ENCODE measurements around the gene THRA.
A peak's percentile ranks its signal among the peaks of the same experiment; 100 is the strongest.

The THRA gene

DNA sequence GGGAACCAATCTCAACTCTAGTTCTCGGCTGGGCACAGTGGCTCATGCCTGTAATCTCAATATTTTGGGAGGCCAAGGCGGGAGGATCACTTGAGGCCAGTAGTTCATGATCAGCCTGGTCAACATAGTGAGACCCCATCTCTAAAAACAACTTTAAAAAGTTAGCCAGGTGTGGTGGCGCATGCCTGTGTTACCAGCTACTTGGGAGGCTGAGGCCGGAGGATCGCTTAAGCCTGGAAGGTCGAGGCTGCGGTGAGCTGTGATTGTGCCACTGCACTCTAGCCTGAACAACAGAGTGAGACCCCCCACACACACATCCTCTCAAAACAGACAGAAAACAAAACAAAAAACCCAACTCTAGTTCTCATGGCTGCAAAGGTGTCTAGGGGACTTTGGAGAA is 4.9 kb downstream of the THRA start:
- H3K4me1 Mint-ChIP-seq (ENCODE audit: low read depth): peaks cover 26% of the 10 kb centered on the region
- no peak overlapping the region for H3K27ac Mint-ChIP-seq
- no peaks in the 10 kb centered on the region for H3K36me3 Mint-ChIP-seq (ENCODE audit: low read depth)
- no peak overlapping the region for H3K4me3 Mint-ChIP-seq
- peaks cover 25% of the 10 kb centered on the region for H3K27me3 Mint-ChIP-seq (ENCODE audit: low read depth)
- H3K9me3 Mint-ChIP-seq: no peaks in the 10 kb centered on the region

DNA sequence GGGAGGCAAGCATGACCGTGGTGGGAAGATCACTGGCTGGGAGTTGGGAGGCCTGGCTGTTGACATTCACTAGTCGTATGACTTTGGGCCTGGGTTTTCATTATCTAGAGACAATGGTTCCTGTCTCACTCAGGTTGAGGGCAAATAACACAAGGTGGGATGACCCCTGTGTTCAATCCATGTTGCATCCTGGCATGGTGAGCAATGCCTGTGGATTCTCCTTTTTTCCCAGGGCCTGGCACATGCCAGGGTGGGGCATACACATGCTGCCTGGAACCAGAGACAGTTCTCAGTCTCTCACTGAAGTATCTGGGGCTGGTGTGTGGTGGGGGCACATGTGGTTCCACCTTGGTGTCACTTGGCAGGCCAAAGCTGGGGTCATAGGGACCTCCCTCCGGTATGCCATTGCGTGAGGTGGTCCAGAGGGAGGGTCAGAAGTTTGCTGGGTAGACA is 5.4 kb downstream of the THRA start:
- H3K27ac Mint-ChIP-seq: no peak overlapping the region
- H3K9me3 Mint-ChIP-seq: no peaks in the 10 kb centered on the region
- peaks cover 25% of the 10 kb centered on the region for H3K27me3 Mint-ChIP-seq (ENCODE audit: low read depth)
- H3K4me3 Mint-ChIP-seq: peak overlapping the region; percentile 79
- H3K4me1 Mint-ChIP-seq (ENCODE audit: low read depth): peaks cover 26% of the 10 kb centered on the region
- H3K36me3 Mint-ChIP-seq (ENCODE audit: low read depth): no peaks in the 10 kb centered on the region

DNA sequence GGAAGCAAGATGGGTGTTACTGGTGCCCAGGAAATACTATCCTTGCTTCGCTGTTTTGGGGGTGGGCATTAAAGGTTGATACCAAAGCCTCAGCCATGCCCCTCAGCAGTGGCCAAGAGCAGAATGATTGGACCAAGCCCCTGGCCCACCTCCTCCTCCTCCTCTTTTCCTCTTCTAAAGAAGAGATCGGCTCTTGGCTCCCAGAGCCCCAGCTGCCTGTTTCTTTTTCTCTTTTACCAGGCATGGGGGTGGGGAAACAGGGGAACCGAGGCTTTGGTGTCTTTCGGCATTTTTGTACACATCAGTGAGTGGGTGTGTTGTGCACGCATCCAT is 5.8 kb downstream of the THRA start:
- peak overlapping the region; percentile 79 for H3K4me3 Mint-ChIP-seq
- H3K9me3 Mint-ChIP-seq: no peaks in the 10 kb centered on the region
- H3K36me3 Mint-ChIP-seq (ENCODE audit: low read depth): no peaks in the 10 kb centered on the region
- peaks cover 24% of the 10 kb centered on the region for H3K4me1 Mint-ChIP-seq (ENCODE audit: low read depth)
- H3K27ac Mint-ChIP-seq: no peak overlapping the region
- peaks cover 22% of the 10 kb centered on the region for H3K27me3 Mint-ChIP-seq (ENCODE audit: low read depth)

DNA sequence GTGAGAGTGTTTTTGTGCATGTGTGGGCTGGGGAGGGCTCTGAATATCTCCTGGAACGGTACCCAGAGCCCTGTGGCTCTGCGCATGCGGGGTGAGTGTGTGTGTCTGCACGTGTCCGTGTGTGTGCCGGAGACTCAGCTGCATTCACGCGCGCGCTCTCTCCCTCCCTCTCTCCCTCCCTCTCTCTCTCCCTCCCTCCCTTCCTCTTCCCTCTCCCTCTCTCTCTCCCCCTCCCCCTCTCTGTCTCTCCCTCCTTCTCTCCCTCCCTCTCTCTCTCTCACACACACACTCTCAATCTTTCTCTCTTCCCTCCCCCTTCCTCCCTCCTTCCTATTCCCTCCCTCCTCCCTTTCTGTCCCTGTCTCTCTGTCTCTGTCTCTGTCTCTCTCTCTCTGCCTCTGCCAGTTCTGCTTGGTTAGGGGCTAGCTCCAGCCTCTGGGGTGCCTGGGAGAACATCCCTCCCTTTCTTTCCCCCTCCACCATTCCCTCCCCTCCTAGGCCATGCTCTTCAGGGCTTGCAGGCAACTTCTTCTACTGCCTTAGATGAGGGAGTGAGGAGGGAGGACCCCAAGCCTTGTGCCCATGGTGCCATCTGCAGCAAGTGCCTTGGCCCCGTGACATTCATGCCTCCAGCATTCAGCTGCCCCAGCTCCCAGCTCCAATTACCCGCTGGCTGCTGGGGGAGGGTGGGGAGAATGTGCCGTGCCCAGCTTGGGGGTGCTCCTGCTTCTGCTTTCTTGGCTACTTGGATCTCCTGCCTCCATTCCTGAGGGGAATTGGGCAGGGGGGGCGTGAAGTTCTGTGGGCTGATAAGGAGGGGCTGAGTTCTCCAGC is 6.4 kb downstream of the THRA start:
- H3K36me3 Mint-ChIP-seq (ENCODE audit: low read depth): no peaks in the 10 kb centered on the region
- peak overlapping the region; percentile 79 for H3K4me3 Mint-ChIP-seq
- no peaks in the 10 kb centered on the region for H3K9me3 Mint-ChIP-seq
- H3K27ac Mint-ChIP-seq: peak overlapping the region; percentile 77
- peaks cover 19% of the 10 kb centered on the region for H3K4me1 Mint-ChIP-seq (ENCODE audit: low read depth)
- peaks cover 16% of the 10 kb centered on the region for H3K27me3 Mint-ChIP-seq (ENCODE audit: low read depth)

DNA sequence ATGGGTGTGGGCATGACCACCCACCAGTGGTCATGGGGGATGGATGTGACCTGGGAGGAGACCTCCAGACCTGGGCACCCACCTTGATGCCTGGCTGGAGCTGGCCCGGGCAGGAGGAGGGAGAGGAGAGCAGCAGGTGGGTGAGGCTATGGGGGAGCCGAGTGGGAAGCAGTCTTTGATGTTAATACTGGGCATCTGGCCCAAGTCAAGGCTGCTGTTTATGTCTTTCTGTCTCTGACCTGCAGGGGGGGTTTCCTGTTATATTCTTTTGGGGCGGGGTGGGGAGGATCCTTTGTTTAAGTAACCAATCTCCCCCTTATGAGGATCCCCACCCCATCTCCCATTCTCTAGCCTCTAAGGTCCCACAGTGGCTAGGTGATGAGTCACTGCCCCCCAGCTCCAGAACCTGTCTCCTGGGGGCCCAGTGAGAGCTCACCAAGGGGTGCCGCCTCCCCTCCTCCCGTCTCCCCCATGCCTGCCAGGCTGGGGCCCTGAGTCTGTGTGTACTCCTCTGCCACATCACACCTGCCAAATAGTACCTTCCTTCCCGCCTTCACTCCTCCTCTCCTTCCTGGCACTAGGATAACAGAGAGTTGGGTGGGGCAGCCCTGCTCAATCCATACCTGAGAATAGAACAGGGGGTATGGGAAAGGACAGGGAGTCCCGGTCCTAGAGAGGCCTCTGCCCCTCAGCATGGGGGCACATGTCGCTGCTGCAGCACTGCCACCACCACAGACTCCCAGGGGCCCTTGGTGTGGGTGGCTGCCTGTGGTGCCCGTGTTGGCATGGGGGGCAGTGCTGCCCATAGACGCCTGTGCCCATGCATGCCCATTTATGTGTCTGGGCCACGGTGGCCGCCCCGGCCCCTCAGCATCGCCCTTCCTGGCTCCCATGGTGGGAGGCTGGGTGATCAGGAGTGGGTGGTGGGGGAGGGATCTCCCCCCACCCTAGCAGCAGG is 7.3 kb downstream of the THRA start:
- Mint-ChIP-seq H3K36me3 (ENCODE audit: low read depth) (no peaks in the 10 kb centered on the region), H3K27me3 (ENCODE audit: low read depth) (peaks cover 7% of the 10 kb centered on the region), H3K4me1 (ENCODE audit: low read depth) (peaks cover 19% of the 10 kb centered on the region), H3K27ac (no peak overlapping the region), H3K9me3 (no peaks in the 10 kb centered on the region), H3K4me3 (peak overlapping the region; percentile 4)

DNA sequence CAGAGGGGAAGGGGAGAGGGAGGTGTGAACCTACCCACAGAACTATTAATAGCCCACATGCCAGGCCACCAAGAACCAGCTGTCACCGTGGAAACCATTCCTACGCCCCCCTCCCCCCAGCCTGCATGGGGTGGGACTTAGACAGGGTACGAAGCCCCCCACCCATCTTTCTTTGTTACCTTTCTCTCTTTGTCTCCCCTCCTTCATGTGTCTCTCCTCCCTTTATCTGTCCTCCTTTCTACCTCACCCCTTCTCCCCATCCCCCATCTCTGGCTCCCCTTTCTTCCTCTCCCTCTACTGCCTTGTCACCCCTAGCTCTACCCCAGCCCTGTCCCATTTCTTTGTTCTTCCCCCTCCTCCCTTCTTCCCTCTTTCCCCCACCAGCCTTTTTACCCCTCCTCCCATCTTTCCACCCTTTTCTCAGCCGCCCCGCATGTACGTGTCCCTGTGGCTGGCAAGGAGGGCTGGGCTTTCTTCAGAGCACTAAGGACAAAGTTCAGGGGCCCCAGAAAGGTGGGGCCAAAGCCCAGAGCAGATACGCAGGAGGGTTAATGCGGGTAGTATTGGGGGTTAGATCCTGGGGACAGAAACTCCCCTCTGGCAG is 8.0 kb downstream of the THRA start:
- H3K27me3 Mint-ChIP-seq (ENCODE audit: low read depth): peaks cover 3% of the 10 kb centered on the region

DNA sequence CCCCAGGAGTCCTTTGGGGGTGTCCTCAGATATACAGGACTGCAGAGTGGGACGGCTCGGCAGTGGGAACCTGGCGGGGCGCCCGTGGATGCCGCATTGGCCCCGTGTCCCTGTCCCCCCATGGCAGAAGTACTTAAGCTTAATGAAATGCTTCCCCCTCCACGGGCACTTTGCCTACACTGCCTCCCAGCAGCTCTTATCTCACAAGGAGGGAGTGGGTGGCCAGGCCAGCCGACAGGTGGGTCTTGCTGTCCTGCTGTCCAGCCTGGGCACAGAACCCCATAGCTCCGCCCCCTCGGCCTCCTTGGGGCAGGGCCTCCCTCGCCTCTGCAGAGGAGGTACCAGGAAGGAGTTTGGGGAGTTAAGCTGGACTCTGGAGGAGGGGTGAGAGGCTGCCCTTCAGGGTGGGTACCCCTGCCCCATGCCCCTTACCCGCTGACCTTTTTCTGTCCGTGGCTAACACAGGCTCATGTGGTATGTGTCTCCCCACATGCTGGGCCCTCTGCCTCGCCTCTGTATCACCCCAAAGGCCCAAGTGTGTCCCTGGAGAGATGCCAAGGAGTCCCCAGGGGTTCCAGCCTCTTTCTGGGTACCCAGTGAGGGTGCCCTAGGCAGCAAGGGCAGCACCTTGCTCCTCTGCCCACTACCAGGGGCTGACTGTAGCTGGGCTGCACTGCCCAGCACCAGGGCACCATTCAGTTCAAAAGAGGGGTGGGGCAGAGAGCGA is 8.7 kb downstream of the THRA start:
- no peak overlapping the region for H3K27ac Mint-ChIP-seq

More for the DNA sequence above, 8.0 kb downstream of the THRA start:
- no peak overlapping the region for H3K27ac Mint-ChIP-seq
- no peaks in the 10 kb centered on the region for H3K9me3 Mint-ChIP-seq
- no peaks in the 10 kb centered on the region for H3K36me3 Mint-ChIP-seq (ENCODE audit: low read depth)
- H3K4me1 Mint-ChIP-seq (ENCODE audit: low read depth): peaks cover 23% of the 10 kb centered on the region
- no peak overlapping the region for H3K4me3 Mint-ChIP-seq

DNA sequence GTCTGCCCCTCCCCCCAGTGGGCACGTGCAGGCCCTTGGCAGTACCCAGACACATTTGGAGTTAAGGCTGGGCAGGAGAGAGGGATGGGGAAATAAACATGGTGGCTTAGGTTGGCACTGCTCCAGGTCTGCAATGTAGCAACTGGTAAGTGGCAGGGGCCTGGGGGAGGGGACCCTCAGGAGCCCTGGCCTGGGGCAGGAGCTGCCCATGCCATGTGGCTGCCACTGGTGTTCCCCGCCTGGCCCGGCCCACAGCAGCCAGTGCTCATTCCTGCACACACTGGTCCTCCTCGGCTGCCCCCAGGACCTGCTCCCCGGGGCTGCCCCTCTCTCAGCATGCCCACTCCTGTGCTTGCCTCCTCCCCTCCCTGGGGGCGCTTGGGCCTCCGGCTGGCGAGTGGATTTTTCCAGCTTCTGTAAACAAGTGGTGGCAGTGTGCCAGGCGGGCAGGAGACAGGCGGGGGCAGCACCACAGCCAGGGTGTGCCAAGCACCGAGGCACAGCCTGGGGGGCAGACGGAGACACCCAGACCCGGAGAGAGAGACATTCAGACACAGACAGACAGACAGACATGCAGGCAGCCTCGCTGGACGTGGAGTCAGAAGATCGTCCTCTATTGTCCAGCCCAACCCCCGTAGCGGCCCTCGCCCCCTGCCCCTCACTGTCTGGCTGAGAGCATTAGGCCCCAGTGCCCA is 9.4 kb downstream of the THRA start:
- Mint-ChIP-seq H3K9me3 (no peaks in the 10 kb centered on the region), H3K27me3 (ENCODE audit: low read depth) (no peaks in the 10 kb centered on the region), H3K27ac (no peak overlapping the region), H3K36me3 (ENCODE audit: low read depth) (no peaks in the 10 kb centered on the region), H3K4me1 (ENCODE audit: low read depth) (peaks cover 23% of the 10 kb centered on the region), H3K4me3 (no peak overlapping the region)

More for the DNA sequence above, 8.7 kb downstream of the THRA start:
- peaks cover 23% of the 10 kb centered on the region for H3K4me1 Mint-ChIP-seq (ENCODE audit: low read depth)
- H3K9me3 Mint-ChIP-seq: no peaks in the 10 kb centered on the region
- H3K27me3 Mint-ChIP-seq (ENCODE audit: low read depth): no peaks in the 10 kb centered on the region
- H3K4me3 Mint-ChIP-seq: no peak overlapping the region
- no peaks in the 10 kb centered on the region for H3K36me3 Mint-ChIP-seq (ENCODE audit: low read depth)

DNA sequence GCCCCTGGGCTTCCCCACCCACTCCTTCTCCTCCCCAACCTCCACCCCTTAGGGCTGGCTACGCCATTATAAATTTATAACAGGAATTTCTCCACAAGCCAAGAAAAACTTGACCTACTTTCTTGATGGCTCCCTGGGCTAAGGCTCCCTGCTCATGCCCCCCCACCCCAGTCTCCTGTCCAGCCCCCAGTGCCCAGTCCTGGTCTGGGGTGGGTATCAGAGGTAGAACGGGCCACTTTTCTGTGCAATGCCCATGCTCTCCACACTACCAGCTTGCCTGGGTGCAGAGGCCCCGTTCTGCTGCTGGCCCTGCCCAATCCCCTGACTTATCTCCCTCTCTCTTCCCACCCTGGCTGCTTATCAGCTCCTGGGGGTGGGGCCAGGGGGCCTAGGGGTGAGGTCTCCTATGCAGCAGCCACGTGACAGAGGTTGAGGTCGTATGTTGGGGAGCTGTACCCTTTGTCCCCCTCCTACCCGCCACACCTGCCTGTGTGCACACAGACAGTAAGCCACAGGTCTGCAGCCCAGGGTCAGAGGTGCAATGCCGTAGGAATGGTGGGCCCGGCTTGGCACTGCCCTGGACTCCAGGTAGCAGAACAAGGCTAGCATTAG is 10.1 kb downstream of the THRA start:
- peaks cover 23% of the 10 kb centered on the region for H3K4me1 Mint-ChIP-seq (ENCODE audit: low read depth)
- H3K27me3 Mint-ChIP-seq (ENCODE audit: low read depth): no peaks in the 10 kb centered on the region
- no peaks in the 10 kb centered on the region for H3K36me3 Mint-ChIP-seq (ENCODE audit: low read depth)
- no peak overlapping the region for H3K4me3 Mint-ChIP-seq
- H3K27ac Mint-ChIP-seq: no peak overlapping the region
- H3K9me3 Mint-ChIP-seq: no peaks in the 10 kb centered on the region

DNA sequence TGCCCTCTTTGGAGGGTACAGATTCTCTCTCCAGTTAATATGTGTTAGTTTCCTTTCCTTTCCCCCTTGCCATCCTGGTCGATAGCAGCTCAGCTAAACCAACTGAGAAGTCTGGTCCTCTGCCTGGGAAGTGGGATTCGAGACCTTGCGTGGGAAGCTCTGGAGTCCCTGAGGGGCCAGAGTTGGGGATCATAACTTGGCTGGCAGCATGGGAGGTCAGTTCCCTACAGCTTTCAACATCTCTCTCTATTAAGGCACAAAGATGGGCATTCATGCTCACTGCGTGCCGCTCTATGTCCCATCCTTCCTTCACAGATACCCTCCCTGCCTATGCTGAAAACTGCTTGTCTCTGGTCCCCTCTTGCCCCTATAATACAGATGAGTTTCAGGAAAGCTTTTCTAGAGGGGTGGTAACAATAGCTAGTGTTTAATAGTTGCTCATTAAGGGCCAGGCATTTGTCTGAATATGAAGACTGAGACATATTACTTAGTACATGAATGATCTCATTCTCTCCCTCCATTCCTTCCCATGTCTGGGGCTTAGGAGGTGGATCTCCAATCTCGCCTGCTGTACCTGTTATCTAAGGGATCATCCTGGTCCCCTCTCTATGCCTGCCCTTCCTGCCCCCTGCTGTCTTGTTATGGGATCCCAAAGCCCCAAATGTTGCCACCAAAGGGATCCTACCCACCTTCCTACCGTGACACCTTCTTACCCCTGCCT is 10.8 kb downstream of the THRA start:
- Mint-ChIP-seq H3K27ac (no peak overlapping the region), H3K36me3 (ENCODE audit: low read depth) (no peaks in the 10 kb centered on the region), H3K4me1 (ENCODE audit: low read depth) (peaks cover 18% of the 10 kb centered on the region), H3K27me3 (ENCODE audit: low read depth) (no peaks in the 10 kb centered on the region), H3K9me3 (no peaks in the 10 kb centered on the region), H3K4me3 (no peak overlapping the region)

DNA sequence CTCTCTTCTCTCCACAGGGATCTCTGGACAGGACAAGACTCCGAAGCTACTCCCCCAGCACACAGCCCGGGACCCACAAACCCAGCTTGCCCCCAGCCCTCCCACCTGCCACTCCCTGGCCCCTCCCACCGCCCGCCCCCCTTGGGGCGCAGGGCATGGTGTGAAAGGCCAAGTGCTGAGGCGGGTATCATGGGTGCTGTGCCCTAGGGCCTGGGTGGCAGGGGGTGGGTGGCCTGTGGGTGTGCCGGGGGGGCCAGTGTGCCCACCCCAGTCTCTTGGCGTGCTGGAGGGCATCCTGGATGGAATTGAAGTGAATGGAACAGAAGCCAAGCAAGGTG is 11.4 kb downstream of the THRA start:
- no peaks in the 10 kb centered on the region for H3K27me3 Mint-ChIP-seq (ENCODE audit: low read depth)
- H3K4me1 Mint-ChIP-seq (ENCODE audit: low read depth): peaks cover 13% of the 10 kb centered on the region
- no peaks in the 10 kb centered on the region for H3K9me3 Mint-ChIP-seq
- no peak overlapping the region for H3K27ac Mint-ChIP-seq
- H3K36me3 Mint-ChIP-seq (ENCODE audit: low read depth): no peaks in the 10 kb centered on the region
- H3K4me3 Mint-ChIP-seq: no peak overlapping the region

DNA sequence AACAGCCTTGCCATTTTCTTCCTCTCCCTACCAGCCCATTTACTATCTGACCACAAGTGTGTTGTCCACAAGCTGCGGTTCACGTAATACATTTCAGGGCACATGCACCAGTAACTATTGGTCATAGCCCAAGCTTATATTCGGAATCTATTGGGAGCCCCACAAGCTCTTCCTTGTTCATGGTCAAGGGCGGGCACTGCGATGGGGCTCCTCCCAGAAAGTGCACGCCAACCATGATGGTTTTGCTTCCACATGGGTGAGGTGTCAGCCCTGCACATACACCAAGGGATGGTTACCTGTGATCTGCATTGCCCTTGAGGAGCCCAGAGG is 12.1 kb downstream of the THRA start:
- Mint-ChIP-seq H3K4me1 (ENCODE audit: low read depth) (peaks cover 6% of the 10 kb centered on the region), H3K36me3 (ENCODE audit: low read depth) (no peaks in the 10 kb centered on the region)

More for the DNA sequence above, 12.1 kb downstream of the THRA start:
- Mint-ChIP-seq H3K27ac (no peak overlapping the region), H3K27me3 (ENCODE audit: low read depth) (no peaks in the 10 kb centered on the region), H3K4me3 (no peak overlapping the region), H3K9me3 (no peaks in the 10 kb centered on the region)
